ENCODE measurements around the gene MAP3K10. TPM values are rescaled to one million over a fixed set of nuclear protein-coding genes. Genes with fewer than 3 reads are reported as not detected.
A peak's percentile ranks its signal among the peaks of the same experiment; 100 is the strongest.
"Not testable (repeated sequence)": the region's sequence is repeated elsewhere in the genome, so short reads cannot be mapped to it uniquely, and the experiment has no call there.

MAP3K10 gene
- 5.0 and 13.4 TPM in 2 replicates for total RNA-seq (2014; rRNA removed; shearing (Covaris generic))

GRCh38 chr19:40190891-40191835 is at the start of gene MAP3K10:
Gene MAP3K10 (plus strand): TSS chr19:40191426. CDS start chr19:40192032, 606 bp downstream.
- DNase-seq (ENCODE audit: low read depth) = peak; percentile 55

GRCh38 chr19:40141551-40141950 is 49.7 kb upstream of the MAP3K10 start:
- DNase-seq (ENCODE audit: low read depth) = no peak

DNA sequence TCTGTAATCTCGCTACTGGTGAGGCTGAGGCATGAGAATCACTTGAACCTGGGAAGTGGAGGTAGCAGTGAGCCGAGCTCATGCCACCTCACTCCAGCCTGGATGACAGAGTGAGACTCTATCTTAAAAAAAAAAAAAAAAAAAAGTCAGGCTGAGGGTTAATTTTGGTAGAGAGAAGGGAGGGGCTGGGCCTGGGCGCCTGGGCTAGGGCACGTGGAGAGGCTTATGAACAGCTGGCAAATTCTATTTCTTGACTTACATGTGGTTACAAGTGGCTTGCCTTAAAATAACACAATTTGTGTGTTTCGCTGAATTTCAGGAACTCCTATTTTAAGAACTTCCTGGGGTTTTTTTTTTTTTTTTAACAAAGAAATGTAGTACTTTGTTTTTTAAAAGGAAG is 47.6 kb upstream of the MAP3K10 start:
- no peak for DNase-seq (ENCODE audit: low read depth)

DNA sequence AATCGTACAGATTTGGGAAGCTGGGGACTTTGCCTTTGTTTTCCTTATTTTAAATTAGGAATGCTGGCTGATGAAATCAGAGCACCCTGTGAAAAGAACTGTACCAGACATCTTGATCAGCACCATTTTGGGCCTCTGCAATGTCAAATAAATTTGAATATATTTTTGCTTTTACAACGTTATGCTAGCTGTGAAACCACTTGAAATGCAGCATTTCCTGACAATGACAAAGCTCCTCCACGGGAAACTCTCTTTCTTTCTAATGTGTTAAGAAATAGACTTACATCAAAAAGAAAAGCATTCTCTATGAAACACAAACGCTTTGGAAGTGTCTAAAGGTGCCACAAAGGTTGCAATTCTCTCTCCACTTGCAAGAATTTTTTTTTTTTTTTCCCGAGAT is 47.1 kb upstream of the MAP3K10 start:
- no peak for DNase-seq (ENCODE audit: low read depth)

DNA sequence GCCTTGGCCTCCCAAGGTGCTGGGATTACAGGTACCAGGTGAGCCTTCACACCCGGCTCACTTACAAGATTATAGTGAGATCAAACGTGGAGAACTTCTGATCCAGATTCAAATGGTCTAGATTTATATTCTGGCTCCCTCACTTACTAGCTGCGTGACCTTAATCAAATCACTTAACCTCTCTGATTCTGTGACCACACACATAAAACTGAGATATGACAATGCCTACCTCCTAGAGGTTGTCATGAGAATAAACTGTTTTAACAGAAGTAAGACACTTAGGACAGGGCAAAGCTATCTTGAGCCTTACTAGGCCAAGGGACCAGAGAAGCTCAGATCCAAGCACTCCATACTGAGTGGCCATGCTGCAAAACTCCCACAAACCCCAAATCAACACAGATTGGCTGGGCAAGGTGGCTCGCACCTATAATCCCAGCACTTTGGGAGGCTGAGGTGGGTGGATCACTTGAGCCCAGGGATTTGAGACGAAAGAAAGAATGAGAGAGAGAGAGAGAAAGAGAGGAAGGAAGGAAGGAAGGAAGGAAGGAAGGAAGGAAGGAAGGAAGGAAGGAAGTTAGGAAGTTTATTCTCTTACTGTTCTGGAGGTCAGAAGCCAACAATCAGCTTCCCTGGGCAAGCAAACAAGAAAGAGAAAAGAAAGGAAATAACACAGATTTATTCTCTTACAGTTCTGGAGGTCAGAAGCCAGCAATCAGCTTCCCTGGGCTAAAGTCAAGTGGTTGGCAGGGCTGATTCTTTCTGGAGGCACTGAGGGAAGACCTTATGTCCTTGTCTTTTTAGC is 46.1 kb upstream of the MAP3K10 start:
- DNase-seq (ENCODE audit: low read depth) = no peak

DNA sequence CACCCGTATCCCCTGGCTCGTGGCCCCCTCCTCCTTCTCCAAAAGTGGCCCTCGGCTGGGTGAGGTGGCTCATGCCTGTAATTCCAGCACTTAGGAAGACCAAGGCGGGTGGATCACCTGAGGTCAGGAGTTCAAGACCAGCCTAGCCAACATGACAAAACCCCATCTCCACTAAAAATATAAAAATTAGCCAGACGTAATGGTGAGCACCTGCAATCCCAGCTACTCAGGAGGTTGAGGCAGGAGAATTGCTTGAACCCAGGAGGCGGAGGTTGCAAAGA is 45.5 kb upstream of the MAP3K10 start:
- not testable (repeated sequence) for DNase-seq (ENCODE audit: low read depth)

- no peak for DNase-seq (ENCODE audit: low read depth)
Observed at GRCh38 chr19:40147338-40147692, 43.9 kb upstream of the MAP3K10 start.

DNA sequence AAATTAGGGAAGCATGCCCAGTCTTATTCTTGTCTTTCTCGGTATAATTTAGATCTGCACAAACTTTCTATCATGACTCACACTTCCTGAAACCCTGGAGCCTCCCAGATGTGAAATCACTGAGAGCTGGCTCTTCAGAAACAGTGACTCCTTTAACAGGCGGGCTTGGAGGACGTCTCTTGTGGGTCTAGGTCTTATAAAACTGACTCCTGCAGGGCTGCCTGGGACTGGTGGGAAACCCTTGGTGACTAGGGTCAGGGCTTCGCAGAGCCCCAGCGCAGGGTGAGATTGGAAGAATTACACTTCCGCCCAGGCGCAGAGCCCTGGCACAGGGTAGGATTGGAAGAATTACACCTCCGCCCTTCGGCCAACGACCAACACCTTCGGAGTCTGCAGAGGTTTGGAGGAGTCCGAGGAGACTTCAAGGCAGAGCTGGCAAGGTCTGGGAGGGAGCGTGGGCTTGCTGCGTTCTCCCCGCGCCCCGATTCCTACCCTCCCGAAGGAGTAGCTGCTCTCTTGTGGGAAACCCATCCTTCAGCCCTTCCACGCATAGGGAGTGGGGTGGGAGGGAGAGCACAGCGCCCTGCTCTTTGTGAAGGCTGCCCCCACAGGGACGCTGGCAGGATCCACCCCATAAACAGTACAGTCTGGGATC is 43.4 kb upstream of the MAP3K10 start:
- DNase-seq (ENCODE audit: low read depth) = peak; percentile 78

GRCh38 chr19:40149501-40149900 is 41.7 kb upstream of the MAP3K10 start:
- DNase-seq (ENCODE audit: low read depth) = no peak

DNA sequence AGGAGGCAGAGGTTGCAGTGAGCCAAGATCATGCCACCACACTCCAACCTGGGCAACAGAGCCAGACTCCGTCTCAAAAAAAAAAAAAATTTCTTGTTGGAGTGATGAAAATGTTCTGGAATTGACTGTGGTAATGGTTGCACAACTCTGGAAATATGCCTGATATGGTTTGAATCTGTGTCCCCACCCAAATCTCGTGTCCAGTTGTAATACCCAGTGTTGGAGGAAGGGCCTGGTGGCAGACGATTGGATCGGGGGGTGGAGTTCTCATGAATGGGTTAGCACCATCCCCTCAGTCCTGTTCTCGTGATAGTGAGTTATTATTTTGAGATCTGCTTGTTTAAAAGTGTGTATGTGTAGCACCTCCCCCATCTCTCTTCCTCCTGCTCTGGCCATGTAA is 41.1 kb upstream of the MAP3K10 start:
- no peak for DNase-seq (ENCODE audit: low read depth)

GRCh38 chr19:40154121-40154680 is 37.0 kb upstream of the MAP3K10 start:
- no peak for DNase-seq (ENCODE audit: low read depth)

DNA sequence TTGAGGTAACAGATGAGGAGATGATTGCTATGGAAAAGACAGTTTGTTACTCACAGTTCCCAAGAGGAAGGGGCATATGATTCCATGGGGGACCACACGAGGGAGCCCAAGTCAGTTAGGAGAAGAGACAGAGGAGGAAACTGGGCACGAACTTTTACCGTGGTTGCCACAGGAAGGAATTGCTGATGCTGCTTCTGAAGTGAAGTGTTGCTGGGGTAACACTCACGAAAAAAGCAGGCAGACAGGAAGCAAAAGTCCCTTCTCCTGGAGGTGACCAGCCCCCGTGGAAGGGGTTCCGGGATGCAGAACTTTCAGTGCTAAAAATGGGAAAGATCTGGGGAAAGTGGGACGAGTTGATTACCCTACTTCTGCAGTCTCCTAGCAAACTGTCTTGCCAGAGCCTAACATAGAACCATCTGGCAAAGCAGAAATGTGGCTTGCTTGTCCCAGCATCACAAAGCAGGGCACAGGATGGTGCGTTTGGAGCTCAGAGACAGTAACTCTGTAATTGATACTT is 35.4 kb upstream of the MAP3K10 start:
- peak; percentile 58 for DNase-seq (ENCODE audit: low read depth)

DNA sequence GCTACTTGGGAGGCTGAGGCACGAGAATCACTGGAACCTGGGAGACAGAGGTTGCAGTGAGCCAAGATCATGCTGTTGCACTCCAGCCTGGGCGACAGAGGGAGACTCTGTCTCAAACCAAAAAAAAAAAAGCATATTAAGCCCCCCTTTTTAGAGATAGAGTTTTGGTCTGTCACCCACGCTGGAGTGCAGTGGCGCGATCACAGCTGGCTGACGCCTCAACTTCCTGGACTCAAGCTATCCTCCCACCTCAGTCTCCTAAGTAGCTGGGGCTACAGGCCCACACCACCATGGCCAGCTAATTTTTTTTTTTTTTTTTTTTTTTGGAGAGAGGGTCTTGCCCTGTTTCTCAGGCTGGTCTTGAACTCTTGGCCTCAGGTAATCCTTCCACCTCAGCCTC is 34.2 kb upstream of the MAP3K10 start:
- DNase-seq (ENCODE audit: low read depth) = no peak

- DNase-seq (ENCODE audit: low read depth) = no peak
Observed at GRCh38 chr19:40159744-40160143, 31.5 kb upstream of the MAP3K10 start.

GRCh38 chr19:40162104-40162503 is 29.1 kb upstream of the MAP3K10 start:
- DNase-seq (ENCODE audit: low read depth) = no peak

DNA sequence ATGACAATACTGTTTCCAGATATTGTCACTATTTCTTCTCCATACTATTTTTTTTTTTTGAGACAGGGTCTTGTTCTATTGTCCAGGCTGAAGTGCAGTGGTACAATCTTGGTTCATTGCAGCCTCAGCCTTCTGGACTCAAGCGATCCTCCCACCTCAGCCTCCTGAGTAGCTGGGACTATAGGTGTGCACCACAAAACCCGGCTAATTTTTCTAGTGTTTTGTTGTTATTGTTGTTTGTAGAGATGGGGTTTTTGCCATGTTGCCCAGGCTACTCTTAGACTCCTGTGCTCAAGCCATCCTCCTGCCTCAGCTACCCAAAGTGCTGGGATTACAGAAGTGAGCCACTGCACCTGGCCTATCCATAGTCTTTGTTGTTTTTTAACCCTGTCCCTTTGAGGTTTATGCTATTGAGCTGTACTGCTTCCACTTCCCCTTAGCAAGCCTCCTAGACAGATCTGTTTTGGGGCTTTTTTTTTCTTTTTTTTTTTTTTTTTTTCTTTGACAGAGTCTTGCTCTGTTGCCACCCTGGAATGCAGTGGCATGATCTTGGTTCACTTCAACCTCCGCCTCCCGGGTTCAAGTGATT is 27.6 kb upstream of the MAP3K10 start:
- DNase-seq (ENCODE audit: low read depth) = no peak

GRCh38 chr19:40165362-40165937 is 25.8 kb upstream of the MAP3K10 start:
- peak; percentile 46 for DNase-seq (ENCODE audit: low read depth)

- DNase-seq (ENCODE audit: low read depth) = not testable (repeated sequence)
Observed at GRCh38 chr19:40169482-40170302, 21.5 kb upstream of the MAP3K10 start.

- not testable (repeated sequence) for DNase-seq (ENCODE audit: low read depth)
Observed at GRCh38 chr19:40170303-40170989, 20.8 kb upstream of the MAP3K10 start.

DNA sequence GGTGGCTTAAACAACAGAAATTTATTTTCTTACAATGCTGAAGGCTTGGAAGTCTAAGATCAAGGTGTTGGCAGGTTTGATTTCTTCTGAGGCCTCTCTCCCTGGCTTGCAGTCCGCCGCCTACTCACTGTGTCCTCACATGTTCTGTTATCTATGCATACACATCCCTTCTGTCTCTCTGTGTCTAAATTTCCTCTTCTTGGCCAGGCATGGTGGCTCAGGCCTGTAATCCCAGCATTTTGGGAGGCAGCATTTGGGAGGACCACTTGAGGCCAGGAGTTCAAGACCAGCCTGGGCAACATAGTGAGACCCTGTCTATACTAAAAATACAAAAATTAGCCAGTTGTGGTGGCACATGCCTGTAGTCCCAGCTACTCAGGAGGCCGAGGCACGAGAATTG is 19.9 kb upstream of the MAP3K10 start:
- not testable (repeated sequence) for DNase-seq (ENCODE audit: low read depth)
